Measurements from ENCODE around the gene LY6G6C. TPM values are rescaled to one million over a fixed set of nuclear protein-coding genes. Genes with fewer than 3 reads are reported as not detected.

LY6G6C gene
- total RNA-seq, 1 donor from 2014 or later = 0.66 TPM

DNA sequence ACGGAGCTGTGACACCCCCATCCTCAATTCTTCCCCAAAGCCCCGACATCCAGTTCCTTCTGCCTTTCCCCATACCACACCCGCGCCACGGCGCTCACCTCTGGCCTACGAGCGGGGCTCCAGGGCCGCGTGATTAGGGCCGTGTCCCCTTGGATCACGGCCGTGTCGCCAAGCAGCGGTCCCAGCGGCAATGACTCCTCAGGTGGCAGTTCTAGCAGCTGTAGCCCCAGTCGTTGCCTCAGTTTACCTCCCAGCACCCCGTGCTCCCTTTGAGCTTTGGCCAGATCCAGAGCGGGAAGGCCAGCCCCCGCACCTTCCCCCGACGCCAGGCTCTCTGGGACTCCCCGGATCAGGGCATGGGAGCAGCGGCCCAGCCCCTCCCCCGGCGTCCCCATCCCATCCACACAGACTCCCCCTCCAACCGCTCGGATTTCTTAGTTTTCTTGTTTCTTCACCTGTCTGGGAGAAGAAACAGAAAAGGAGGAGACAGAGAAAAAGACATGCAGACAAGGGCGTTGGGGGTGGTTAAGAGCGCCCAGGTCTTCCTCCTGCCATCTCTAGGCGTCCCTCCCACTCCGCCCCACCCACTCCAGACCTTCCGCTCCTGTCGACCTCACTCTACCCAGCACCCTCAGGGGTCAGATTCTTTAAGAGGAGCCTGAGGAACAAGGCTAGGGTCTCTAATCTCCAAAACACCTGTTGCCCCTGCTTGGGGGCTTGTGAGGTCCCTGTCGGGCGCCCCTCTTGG is 7.4 kb upstream of the LY6G6C start, which contains the start of gene DDAH2:
DDAH2 (minus strand) TSS at position 533 of the 748 bp plus-strand sequence; CDS start at position 395, 138 bp downstream.
- Histone ChIP-seq H3K4me3 (ENCODE audit: insufficient read depth, low read depth, low read length) (peak within 1 kb of the TSS; percentile 86), H4K20me1 (ENCODE audit: insufficient read depth, low read length) (peaks cover 52% of the 10 kb centered on the region), H3K4me2 (ENCODE audit: low read length) (peak within 1 kb of the TSS; percentile 96), H3K27me3 (ENCODE audit: insufficient read depth, low read length) (no peaks in the 10 kb centered on the region), H3K9me3 (ENCODE audit: insufficient read depth, low read depth, low read length) (no peaks in the 10 kb centered on the region), H3K27ac (ENCODE audit: low read depth, low read length) (peak within 1 kb of the TSS; percentile 77), H3K79me2 (ENCODE audit: insufficient read depth, low read length) (peaks cover 27% of the 10 kb centered on the region), H3K9ac (ENCODE audit: low read length) (peak within 1 kb of the TSS; percentile 88), H3K4me1 (ENCODE audit: insufficient read depth, low read length) (peaks cover 24% of the 10 kb centered on the region), H3K36me3 (ENCODE audit: insufficient read depth, low read length) (peaks cover 36% of the 10 kb centered on the region), H2AFZ (ENCODE audit: low read depth, low read length) (peak within 1 kb of the TSS; percentile 77)
- no peaks in the 10 kb centered on the region for H3K27me3 Mint-ChIP-seq (ENCODE audit: low read depth, unreplicated experiment)
- TF ChIP-seq, protein P1, sequence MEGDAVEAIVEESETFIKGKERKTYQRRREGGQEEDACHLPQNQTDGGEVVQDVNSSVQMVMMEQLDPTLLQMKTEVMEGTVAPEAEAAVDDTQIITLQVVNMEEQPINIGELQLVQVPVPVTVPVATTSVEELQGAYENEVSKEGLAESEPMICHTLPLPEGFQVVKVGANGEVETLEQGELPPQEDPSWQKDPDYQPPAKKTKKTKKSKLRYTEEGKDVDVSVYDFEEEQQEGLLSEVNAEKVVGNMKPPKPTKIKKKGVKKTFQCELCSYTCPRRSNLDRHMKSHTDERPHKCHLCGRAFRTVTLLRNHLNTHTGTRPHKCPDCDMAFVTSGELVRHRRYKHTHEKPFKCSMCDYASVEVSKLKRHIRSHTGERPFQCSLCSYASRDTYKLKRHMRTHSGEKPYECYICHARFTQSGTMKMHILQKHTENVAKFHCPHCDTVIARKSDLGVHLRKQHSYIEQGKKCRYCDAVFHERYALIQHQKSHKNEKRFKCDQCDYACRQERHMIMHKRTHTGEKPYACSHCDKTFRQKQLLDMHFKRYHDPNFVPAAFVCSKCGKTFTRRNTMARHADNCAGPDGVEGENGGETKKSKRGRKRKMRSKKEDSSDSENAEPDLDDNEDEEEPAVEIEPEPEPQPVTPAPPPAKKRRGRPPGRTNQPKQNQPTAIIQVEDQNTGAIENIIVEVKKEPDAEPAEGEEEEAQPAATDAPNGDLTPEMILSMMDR (IDR thresholded peaks at IDR 0.05; ENCODE audit: insufficient read depth, low read depth, low read length) = peak; percentile 44
- no peak for TF ChIP-seq EZH2 (IDR thresholded peaks at IDR 0.05; ENCODE audit: insufficient read depth, low read length)
- peak within 1 kb of the TSS; percentile 90 for H3K4me3 Mint-ChIP-seq (ENCODE audit: unreplicated experiment)
- no peak for FAIRE-seq
- H3K27ac Mint-ChIP-seq (ENCODE audit: unreplicated experiment) = peak within 1 kb of the TSS; percentile 87
- DNase-seq (ENCODE audit: low read depth) = no peak
- peaks cover 34% of the 10 kb centered on the region for H3K36me3 Mint-ChIP-seq (ENCODE audit: low read depth, unreplicated experiment)
- no peaks in the 10 kb centered on the region for H3K9me3 Mint-ChIP-seq (ENCODE audit: unreplicated experiment)
- peaks cover 23% of the 10 kb centered on the region for H3K4me1 Mint-ChIP-seq (ENCODE audit: low read depth, unreplicated experiment)

DNA sequence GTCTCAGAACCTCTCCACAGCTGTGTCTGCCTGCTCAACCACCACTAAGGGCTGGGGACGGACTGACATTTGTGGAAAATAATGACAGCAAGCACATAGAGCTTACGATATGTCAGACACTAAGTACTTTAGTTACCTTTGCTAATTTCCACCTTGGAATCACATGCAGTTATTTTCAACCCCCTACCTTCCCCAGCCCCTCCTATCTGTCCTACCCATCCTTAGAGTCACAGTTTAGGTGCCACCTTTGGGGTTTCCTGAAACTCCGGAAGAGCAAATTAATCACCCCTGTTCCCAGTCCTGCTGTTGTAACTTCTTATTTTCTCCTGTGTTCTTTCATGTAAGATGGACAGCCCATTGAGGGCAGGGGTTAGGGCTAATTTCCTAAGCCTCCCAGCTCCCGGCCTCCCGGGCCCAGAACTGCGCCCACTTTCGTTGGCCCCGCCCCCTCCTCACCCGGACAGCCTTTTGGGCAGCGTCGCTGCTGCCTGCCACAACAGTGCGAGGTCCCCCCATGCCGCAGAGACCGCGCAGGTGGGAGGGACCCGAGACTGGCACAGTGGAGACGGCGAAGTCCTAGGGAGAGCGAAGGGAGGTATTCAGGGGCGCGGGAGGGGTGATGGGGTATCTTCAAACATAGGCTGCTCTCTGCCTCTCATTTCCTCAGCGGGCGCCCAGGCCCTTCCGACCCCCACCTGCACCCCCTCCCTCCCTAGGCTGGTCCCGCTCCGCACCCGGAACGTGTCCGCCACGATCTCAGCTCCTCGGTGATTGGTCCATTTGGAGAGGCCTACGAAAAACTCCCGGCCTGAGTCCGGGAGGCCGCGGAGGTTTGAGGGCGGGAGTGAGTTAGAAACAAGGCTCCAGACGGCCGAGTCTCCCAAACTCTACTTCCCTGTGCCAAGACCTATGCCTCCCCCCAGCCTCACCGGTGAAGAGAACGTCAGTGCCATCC is 6.4 kb upstream of the LY6G6C start:
- peak overlapping the region; percentile 88 for H3K9ac ChIP-seq (ENCODE audit: low read length)
- H2AFZ ChIP-seq (ENCODE audit: low read depth, low read length) = no peak overlapping the region
- DNase-seq (ENCODE audit: low read depth) (no peak), FAIRE-seq (no peak)
- H3K27me3 ChIP-seq (ENCODE audit: insufficient read depth, low read length) = no peaks in the 10 kb centered on the region
- no peak overlapping the region for H3K27ac Mint-ChIP-seq (ENCODE audit: unreplicated experiment)
- H3K4me2 ChIP-seq (ENCODE audit: low read length) = peak overlapping the region; percentile 96
- no peaks in the 10 kb centered on the region for H3K27me3 Mint-ChIP-seq (ENCODE audit: low read depth, unreplicated experiment)
- H3K36me3 Mint-ChIP-seq (ENCODE audit: low read depth, unreplicated experiment) = peaks cover 25% of the 10 kb centered on the region
- TF ChIP-seq, protein P1 (IDR thresholded peaks at IDR 0.05; ENCODE audit: insufficient read depth, low read depth, low read length) = no peak
- TF ChIP-seq EZH2 (IDR thresholded peaks at IDR 0.05; ENCODE audit: insufficient read depth, low read length) = no peak
- no peaks in the 10 kb centered on the region for H3K9me3 Mint-ChIP-seq (ENCODE audit: unreplicated experiment)
- H3K4me1 Mint-ChIP-seq (ENCODE audit: low read depth, unreplicated experiment) = peaks cover 14% of the 10 kb centered on the region
- H4K20me1 ChIP-seq (ENCODE audit: insufficient read depth, low read length) = peaks cover 42% of the 10 kb centered on the region
- H3K4me3 ChIP-seq (ENCODE audit: insufficient read depth, low read depth, low read length) = peak overlapping the region; percentile 86
- peaks cover 26% of the 10 kb centered on the region for H3K36me3 ChIP-seq (ENCODE audit: insufficient read depth, low read length)
- H3K27ac ChIP-seq (ENCODE audit: low read depth, low read length) = no peak overlapping the region
- peaks cover 15% of the 10 kb centered on the region for H3K4me1 ChIP-seq (ENCODE audit: insufficient read depth, low read length)
- peak overlapping the region; percentile 90 for H3K4me3 Mint-ChIP-seq (ENCODE audit: unreplicated experiment)
- H3K9me3 ChIP-seq (ENCODE audit: insufficient read depth, low read depth, low read length) = no peaks in the 10 kb centered on the region
- H3K79me2 ChIP-seq (ENCODE audit: insufficient read depth, low read length) = peaks cover 18% of the 10 kb centered on the region

Measured in astrocyte (in vitro differentiated cells and primary cell).